Measurements from ENCODE around the gene NPAS3. TPM values are rescaled to one million over a fixed set of nuclear protein-coding genes. Genes with fewer than 3 reads are reported as not detected.

NPAS3 gene
- total RNA-seq, 1 experiment from 2014 or later = 0.90 TPM

- in situ Hi-C loops (cut with HindIII; ENCODE audit: low pct_unique_long_range_greater_than_20kb, low sequenced_read_pairs) = no loop called here
These were observed 869.5 kb downstream of the NPAS3 start for GRCh38 chr14:33808187-33808586.

GRCh38 chr14:33809396-33809981, 870.8 kb downstream of the NPAS3 start:
- in situ Hi-C loops (cut with HindIII; ENCODE audit: low pct_unique_long_range_greater_than_20kb, low sequenced_read_pairs) = no loop called here
- DNase-seq (ENCODE audit: low read depth, low spot score) = no peak

More at GRCh38 chr14:33808187-33808586, 869.5 kb downstream of the NPAS3 start:
- DNase-seq (ENCODE audit: low read depth, low spot score) = no peak

GRCh38 chr14:33810308-33810707, 871.6 kb downstream of the NPAS3 start:
- DNase-seq (ENCODE audit: low read depth, low spot score) = no peak
- in situ Hi-C loops (cut with HindIII; ENCODE audit: low pct_unique_long_range_greater_than_20kb, low sequenced_read_pairs) = no loop called here

GRCh38 chr14:33811721-33812120, 873.0 kb downstream of the NPAS3 start:
- in situ Hi-C loops (cut with HindIII; ENCODE audit: low pct_unique_long_range_greater_than_20kb, low sequenced_read_pairs) = no loop called here
- DNase-seq (ENCODE audit: low read depth, low spot score) = no peak

GRCh38 chr14:33812181-33812580, 873.5 kb downstream of the NPAS3 start:
- DNase-seq (ENCODE audit: low read depth, low spot score) = no peak
- in situ Hi-C loops (cut with HindIII; ENCODE audit: low pct_unique_long_range_greater_than_20kb, low sequenced_read_pairs) = no loop called here

GRCh38 chr14:33812601-33813000, 873.9 kb downstream of the NPAS3 start:
- no peak for DNase-seq (ENCODE audit: low read depth, low spot score)
- in situ Hi-C loops (cut with HindIII; ENCODE audit: low pct_unique_long_range_greater_than_20kb, low sequenced_read_pairs) = no loop called here

- no peak for DNase-seq (ENCODE audit: low read depth, low spot score)
- in situ Hi-C loops (cut with HindIII; ENCODE audit: low pct_unique_long_range_greater_than_20kb, low sequenced_read_pairs) = no loop called here
These were observed 875.3 kb downstream of the NPAS3 start for GRCh38 chr14:33814010-33814409.

- in situ Hi-C loops (cut with HindIII; ENCODE audit: low pct_unique_long_range_greater_than_20kb, low sequenced_read_pairs) = no loop called here
These were observed 895.2 kb downstream of the NPAS3 start for GRCh38 chr14:33833706-33834465.

GRCh38 chr14:33834466-33835260, 896.0 kb downstream of the NPAS3 start:
- in situ Hi-C loops (cut with HindIII; ENCODE audit: low pct_unique_long_range_greater_than_20kb, low sequenced_read_pairs) = no loop called here
- DNase-seq (ENCODE audit: low read depth, low spot score) = no peak

More at GRCh38 chr14:33833706-33834465, 895.2 kb downstream of the NPAS3 start:
- DNase-seq (ENCODE audit: low read depth, low spot score) = no peak

- no peak for DNase-seq (ENCODE audit: low read depth, low spot score)
- in situ Hi-C loops (cut with HindIII; ENCODE audit: low pct_unique_long_range_greater_than_20kb, low sequenced_read_pairs) = no loop called here
These were observed 896.6 kb downstream of the NPAS3 start for GRCh38 chr14:33835261-33835655.

- in situ Hi-C loops (cut with HindIII; ENCODE audit: low pct_unique_long_range_greater_than_20kb, low sequenced_read_pairs) = no loop called here
- DNase-seq (ENCODE audit: low read depth, low spot score) = no peak
These were observed 897.0 kb downstream of the NPAS3 start for GRCh38 chr14:33835677-33836076.

GRCh38 chr14:33836203-33836899, 897.7 kb downstream of the NPAS3 start:
- in situ Hi-C loops (cut with HindIII; ENCODE audit: low pct_unique_long_range_greater_than_20kb, low sequenced_read_pairs) = no loop called here
- DNase-seq (ENCODE audit: low read depth, low spot score) = no peak

- no peak for DNase-seq (ENCODE audit: low read depth, low spot score)
- in situ Hi-C loops (cut with HindIII; ENCODE audit: low pct_unique_long_range_greater_than_20kb, low sequenced_read_pairs) = no loop called here
These were observed 898.4 kb downstream of the NPAS3 start for GRCh38 chr14:33836900-33837577.

GRCh38 chr14:33837943-33838683, 899.4 kb downstream of the NPAS3 start:
- in situ Hi-C loops (cut with HindIII; ENCODE audit: low pct_unique_long_range_greater_than_20kb, low sequenced_read_pairs) = no loop called here
- DNase-seq (ENCODE audit: low read depth, low spot score) = peak; percentile 13

GRCh38 chr14:33839193-33840076, 900.8 kb downstream of the NPAS3 start:
- peak; percentile 72 for DNase-seq (ENCODE audit: low read depth, low spot score)
- in situ Hi-C loops (cut with HindIII; ENCODE audit: low pct_unique_long_range_greater_than_20kb, low sequenced_read_pairs) = no loop called here

GRCh38 chr14:33840797-33841196, 902.1 kb downstream of the NPAS3 start:
- in situ Hi-C loops (cut with HindIII; ENCODE audit: low pct_unique_long_range_greater_than_20kb, low sequenced_read_pairs) = no loop called here
- no peak for DNase-seq (ENCODE audit: low read depth, low spot score)
